COR-L47 (cell line): ENCODE data around the gene TNFRSF8.

Experiments
- DNase-seq: peaks from one replicate; lab custom pipeline; 2025; lab: John Stamatoyannopoulos, UW

TNFRSF8 gene

GRCh38 chr1:12159816-12160215, 96.7 kb downstream of the TNFRSF8 start:
- DNase-seq: no peak

DNA sequence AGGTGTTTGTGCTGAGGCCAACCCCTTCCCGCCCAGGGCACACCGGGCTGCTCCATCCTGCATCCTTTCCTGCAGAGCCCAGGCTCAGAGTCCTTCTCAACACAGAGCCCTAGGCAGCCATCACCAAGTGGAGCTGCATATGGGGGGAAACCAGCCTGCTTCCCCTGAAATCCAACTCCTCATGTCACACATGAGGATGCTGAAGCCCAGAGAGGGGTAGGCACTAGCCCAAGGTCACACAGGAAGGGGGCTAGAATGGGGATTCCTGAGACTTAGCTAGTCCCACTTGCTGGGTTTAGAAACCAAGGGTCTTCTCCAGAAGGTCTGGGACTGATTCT, 98.2 kb downstream of the TNFRSF8 start:
- DNase-seq: no peak

DNA sequence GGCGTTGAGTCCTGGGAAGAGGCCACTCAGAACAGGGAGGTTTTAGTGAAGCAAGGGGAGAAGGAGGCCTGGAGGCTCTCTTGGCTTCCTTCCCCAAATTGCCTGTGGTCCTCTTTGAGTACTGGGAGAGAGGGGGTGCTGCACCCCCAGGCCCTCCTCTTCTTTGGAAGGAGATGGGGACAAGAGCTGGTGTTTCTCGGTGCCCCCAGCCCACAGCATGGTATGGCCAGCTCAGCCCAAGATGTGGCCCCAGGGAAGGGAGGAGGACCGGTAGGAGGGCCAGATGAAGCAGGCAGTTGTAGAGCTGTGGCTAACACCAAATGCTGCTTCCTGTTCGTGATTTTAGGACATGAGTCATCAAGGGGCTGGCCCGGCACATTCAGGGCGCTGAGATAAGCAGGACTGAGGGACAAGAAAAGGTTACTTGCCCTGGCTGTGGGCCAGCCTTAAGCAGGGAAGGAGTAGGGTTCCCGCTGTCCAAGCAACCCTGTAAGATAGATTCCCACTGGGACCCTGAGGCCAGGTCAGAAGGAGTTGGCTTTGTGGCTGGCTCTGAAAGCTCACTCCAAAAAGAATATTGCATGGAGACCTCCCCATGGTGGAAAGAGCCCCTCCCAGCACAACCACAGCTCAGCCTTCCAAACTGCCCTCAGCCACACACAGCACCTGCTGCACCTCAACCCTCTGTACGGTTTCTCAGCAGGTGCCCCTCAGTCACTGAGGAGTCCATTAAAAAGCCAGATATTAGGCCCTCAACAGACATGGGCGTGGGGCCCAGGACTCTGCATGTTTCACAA, 98.8 kb downstream of the TNFRSF8 start:
- no peak for DNase-seq

- no peak for DNase-seq
Measured at GRCh38 chr1:12162459-12163137, 99.5 kb downstream of the TNFRSF8 start.

DNA sequence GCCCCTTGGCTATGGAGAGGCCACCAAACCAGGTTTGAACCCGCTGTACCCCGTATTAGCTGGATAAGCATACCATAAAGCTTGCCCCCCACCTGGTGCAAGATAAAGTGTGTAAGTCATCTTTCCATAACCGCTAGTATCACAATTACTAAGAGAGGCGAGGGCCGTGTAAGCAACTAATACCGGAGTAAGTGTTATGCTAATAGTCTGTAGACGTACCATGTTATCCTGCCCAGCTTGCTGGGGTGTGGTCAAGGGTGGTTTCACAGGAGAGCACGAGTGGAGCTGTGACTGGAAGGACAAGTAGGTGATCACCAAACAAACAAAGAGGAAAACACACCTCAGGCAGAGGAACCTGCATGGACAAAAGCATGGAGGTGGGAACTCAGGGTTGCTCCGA, 100.1 kb downstream of the TNFRSF8 start:
- DNase-seq: no peak

GRCh38 chr1:12164210-12164609, 101.1 kb downstream of the TNFRSF8 start:
- DNase-seq: no peak

- DNase-seq: no peak
Measured at GRCh38 chr1:12165342-12165741, 102.2 kb downstream of the TNFRSF8 start.

- DNase-seq: no peak
Measured at GRCh38 chr1:12166834-12167492, 103.9 kb downstream of the TNFRSF8 start, which contains the start of gene TNFRSF1B. Gene TNFRSF1B (plus strand): TSS chr1:12166991. CDS start chr1:12167092, 101 bp downstream.

- DNase-seq: no peak
Measured at GRCh38 chr1:12167493-12168429, 104.7 kb downstream of the TNFRSF8 start.

GRCh38 chr1:12168451-12169160, 105.5 kb downstream of the TNFRSF8 start:
- DNase-seq: no peak

- DNase-seq: no peak
Measured at GRCh38 chr1:12169442-12170135, 106.5 kb downstream of the TNFRSF8 start.

DNA sequence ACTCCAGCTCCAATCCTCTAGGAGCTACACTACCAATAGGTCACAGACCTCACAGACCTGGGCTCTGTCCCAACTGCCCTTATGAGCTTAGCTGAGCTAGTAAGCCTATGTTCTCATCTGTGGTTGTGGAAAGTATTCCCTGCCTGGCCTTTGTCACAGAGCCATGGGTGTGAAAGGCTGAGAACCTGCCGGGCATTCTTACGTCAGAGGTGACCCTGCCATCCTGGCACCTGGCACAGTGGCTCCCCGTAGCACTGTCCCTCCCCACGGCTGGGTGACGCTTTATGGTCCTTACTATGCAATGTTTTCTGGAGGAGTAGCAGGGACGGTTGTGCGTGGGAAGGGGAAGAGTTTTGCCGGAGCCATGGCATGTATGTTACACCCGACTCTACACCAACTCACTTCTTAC, 107.2 kb downstream of the TNFRSF8 start:
- no peak for DNase-seq

DNA sequence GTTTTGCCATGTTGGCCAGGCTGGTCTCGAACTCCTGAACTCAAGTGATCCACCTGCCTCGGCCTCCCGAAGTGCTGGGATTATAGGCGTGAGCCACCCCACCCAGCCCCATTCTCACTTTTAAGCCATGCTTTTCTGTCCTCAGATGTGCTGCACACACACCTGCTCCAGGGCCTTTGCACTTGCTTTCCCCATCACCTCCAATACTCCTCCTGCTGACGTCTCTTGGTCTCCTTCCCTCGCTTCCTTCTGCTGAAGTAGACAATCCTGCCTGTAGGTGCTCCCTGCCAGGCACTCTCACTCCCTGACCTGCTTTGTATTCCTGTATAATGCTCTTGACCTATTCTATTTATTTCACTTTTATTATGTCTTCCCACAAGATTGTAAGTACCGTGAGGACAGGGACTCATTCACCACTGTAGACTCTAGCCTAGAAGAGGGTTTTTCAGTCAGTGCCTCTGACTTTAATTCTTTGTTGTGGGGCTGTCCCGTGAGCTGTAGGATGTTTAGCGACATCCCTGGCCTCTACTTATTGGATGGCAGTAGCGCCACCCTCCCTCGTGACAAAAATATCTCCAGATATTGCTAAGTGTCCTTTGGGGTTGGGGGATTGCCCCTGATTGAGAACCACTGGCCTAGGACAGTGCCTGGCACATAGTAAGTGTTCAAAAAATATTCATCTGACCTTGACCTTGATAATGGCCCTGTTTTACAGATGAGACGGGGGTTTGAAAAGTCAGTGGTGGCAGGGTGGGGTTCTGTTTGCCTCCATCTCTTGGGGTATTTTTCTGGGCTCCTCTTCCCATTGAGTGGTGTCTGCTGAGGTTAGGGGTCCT, 108.3 kb downstream of the TNFRSF8 start:
- DNase-seq: no peak

GRCh38 chr1:12172042-12172851, 109.1 kb downstream of the TNFRSF8 start:
- no peak for DNase-seq

DNA sequence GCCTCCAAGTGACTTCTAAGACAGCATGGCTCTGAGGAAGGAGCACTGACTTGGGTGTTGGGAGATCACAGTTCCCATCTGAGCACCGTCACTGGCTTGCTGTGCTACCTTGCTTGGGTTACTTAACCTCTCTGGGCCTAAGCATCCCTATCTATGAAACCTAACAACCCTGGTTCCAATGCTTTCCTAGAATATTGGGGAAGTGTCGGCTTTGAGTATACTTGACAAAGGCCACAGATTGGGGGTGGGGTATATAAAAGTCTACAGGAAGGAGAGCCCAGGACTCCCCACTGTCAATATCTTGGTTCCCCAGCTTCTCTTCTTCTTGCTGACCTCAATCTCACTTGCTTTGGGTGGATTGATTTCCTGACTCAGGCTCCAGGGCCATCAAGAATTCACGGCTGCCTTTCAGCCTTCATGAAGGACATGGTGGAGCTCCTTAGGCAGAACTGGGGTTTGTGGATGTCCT, 110.0 kb downstream of the TNFRSF8 start:
- DNase-seq: no peak

DNA sequence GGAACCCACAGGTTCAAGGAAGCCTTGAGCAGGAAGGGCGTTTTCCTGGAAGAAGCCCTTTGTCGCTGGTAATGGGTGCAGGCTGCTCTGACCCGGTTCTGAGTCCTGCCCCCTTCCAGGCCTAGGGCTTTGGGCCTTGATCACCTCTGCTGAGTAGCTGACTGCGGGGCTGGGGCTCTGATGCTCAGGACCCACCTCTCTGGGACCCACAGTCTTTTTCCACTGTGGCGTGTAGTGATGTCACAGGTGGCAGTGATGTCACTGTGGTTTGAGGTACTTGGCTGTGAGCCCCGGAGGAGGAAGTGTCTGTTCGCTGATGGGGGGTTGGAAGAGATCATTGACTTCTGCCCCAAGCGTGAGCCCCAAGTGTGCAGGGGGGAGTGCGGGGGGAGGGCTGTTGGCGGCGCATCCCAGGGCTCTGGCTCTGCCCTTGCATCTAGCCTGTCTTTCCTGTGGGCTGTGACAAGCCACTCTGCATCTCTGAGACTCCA, 110.6 kb downstream of the TNFRSF8 start:
- DNase-seq: no peak

GRCh38 chr1:12174924-12175810, 112.1 kb downstream of the TNFRSF8 start:
- no peak for DNase-seq
